PFSK-1 (cell line): ENCODE data around the gene TELO2.

ENCODE experiments used
- FOXP2 ChIP-seq: optimal IDR thresholded peaks from 2 replicates; pipeline ENCODE3; 2011; ENCODE audit warnings: borderline replicate concordance, control low read depth, inconsistent platforms; ENCODE audit not compliant: insufficient read depth; ENCODE audit errors: extremely low read length, extremely low read depth
- POLR2AphosphoS5 ChIP-seq: IDR thresholded peaks from 2 replicates; pipeline ENCODE4 v1.6.1; 2012; ENCODE audit warnings: low read depth, mild to moderate bottlenecking, control low read depth, low read length, moderate library complexity
- SIN3A ChIP-seq: IDR thresholded peaks from 2 replicates; pipeline ENCODE4 v1.6.1; 2012; ENCODE audit warnings: mild to moderate bottlenecking, low read length, moderate library complexity, borderline replicate concordance; ENCODE audit not compliant: insufficient read depth
- TAF1 ChIP-seq: IDR thresholded peaks from 2 replicates; pipeline ENCODE4 v1.6.1; 2012; ENCODE audit warnings: low read length, control low read depth, borderline replicate concordance; ENCODE audit not compliant: insufficient read depth
- TF ChIP-seq, protein P1 (sequence below), 2 experiments: IDR thresholded peaks; 2 replicates each; pipeline versions ENCODE4 v1.6.1 to v1.8.0; 2011 to 2012; ENCODE audit warnings: low read depth in 2 of 2, low read length in 2 of 2, control low read depth in 1 of 2, inconsistent platforms in 1 of 2, mild to moderate bottlenecking in 1 of 2, moderate library complexity in 1 of 2; ENCODE audit not compliant: insufficient read depth in 1 of 2

The TELO2 gene

GRCh38 chr16:1488619-1489018 lies 4.5 kb upstream of the TELO2 start, which contains the start of gene PTX4:
Gene PTX4, minus strand, starts transcription at chr16:1488944. Its CDS starts 35 bp downstream, at chr16:1488909.
- TF ChIP-seq, protein P1, sequence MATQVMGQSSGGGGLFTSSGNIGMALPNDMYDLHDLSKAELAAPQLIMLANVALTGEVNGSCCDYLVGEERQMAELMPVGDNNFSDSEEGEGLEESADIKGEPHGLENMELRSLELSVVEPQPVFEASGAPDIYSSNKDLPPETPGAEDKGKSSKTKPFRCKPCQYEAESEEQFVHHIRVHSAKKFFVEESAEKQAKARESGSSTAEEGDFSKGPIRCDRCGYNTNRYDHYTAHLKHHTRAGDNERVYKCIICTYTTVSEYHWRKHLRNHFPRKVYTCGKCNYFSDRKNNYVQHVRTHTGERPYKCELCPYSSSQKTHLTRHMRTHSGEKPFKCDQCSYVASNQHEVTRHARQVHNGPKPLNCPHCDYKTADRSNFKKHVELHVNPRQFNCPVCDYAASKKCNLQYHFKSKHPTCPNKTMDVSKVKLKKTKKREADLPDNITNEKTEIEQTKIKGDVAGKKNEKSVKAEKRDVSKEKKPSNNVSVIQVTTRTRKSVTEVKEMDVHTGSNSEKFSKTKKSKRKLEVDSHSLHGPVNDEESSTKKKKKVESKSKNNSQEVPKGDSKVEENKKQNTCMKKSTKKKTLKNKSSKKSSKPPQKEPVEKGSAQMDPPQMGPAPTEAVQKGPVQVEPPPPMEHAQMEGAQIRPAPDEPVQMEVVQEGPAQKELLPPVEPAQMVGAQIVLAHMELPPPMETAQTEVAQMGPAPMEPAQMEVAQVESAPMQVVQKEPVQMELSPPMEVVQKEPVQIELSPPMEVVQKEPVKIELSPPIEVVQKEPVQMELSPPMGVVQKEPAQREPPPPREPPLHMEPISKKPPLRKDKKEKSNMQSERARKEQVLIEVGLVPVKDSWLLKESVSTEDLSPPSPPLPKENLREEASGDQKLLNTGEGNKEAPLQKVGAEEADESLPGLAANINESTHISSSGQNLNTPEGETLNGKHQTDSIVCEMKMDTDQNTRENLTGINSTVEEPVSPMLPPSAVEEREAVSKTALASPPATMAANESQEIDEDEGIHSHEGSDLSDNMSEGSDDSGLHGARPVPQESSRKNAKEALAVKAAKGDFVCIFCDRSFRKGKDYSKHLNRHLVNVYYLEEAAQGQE (IDR thresholded peaks at IDR 0.05; ENCODE audit: insufficient read depth in 1 of 2, low read depth in 2 of 2, low read length in 2 of 2): no peak
- no peak for TF ChIP-seq TAF1
- TF ChIP-seq SIN3A: no peak
- TF ChIP-seq POLR2AphosphoS5: no peak
- TF ChIP-seq FOXP2: no peak

DNA sequence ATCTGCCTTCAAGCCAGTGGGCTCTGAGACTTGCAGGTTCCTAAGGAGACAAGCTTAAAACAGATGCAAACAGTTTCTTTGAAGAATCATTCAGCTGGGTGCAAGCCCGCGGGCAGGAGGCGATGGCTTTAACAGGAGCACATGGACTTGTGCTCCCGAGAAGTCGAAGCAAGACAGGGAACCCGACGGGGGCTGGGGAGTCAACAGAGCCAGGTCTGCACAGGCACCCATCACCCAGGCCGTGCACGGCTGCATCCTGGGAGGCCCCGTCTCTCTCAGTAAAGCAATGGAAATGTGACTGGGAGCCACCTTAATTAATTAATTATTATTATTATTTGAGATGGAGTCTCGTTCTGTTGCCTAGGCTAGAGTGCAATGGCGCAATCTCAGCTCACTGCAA lies 4.1 kb upstream of the TELO2 start:
- TF ChIP-seq SIN3A: no peak
- no peak for TF ChIP-seq TAF1
- TF ChIP-seq FOXP2: no peak
- TF ChIP-seq POLR2AphosphoS5: no peak

GRCh38 chr16:1491327-1491726 lies 1.8 kb upstream of the TELO2 start:
- no peak for TF ChIP-seq POLR2AphosphoS5
- TF ChIP-seq FOXP2: no peak
- no peak for TF ChIP-seq TAF1
- no peak for TF ChIP-seq SIN3A
- TF ChIP-seq, protein P1 (IDR thresholded peaks at IDR 0.05; ENCODE audit: insufficient read depth in 1 of 2, low read depth in 2 of 2, low read length in 2 of 2): no peak

- TF ChIP-seq, protein P1 (IDR thresholded peaks at IDR 0.05; ENCODE audit: insufficient read depth in 1 of 2, low read depth in 2 of 2, low read length in 2 of 2): no peak
- no peak for TF ChIP-seq TAF1
Observed at GRCh38 chr16:1492082-1492922, 858 bp upstream of the TELO2 start.

- TF ChIP-seq SIN3A: no peak
- no peak for TF ChIP-seq POLR2AphosphoS5
- TF ChIP-seq, protein P1 (IDR thresholded peaks at IDR 0.05; ENCODE audit: insufficient read depth in 1 of 2, low read depth in 2 of 2, low read length in 2 of 2): no peak
- no peak for TF ChIP-seq FOXP2
- TF ChIP-seq TAF1: no peak
Observed at GRCh38 chr16:1493746-1494094, 560 bp downstream of the TELO2 start.
